WERI-Rb-1 (cell line): Measurements from ENCODE around the gene GP5.

Source experiments
- DNase-seq: peaks from one replicate; pipeline ENCODE4 v3.0.0-alpha.2; 2020
- H3K27ac ChIP-seq: fragments of 250-450 bp; sonication (Bioruptor Pico); 2 replicates; pipeline ENCODE4 v1.5.1; 2020; ENCODE audit warnings: mild to moderate bottlenecking, moderate library complexity
- H3K27me3 ChIP-seq: fragments of 250-450 bp; sonication (Bioruptor Pico); 2 replicates; pipeline ENCODE4 v1.5.1; 2021; ENCODE audit warnings: mild to moderate bottlenecking, low read depth, moderate library complexity; ENCODE audit not compliant: insufficient read depth, severe bottlenecking
- H3K36me3 ChIP-seq: fragments of 250-450 bp; sonication (Bioruptor Pico); 2 replicates; pipeline ENCODE4 v1.5.1; 2020; ENCODE audit warnings: mild to moderate bottlenecking, moderate library complexity
- H3K4me3 ChIP-seq: 2 replicates; pipeline ENCODE4 v1.5.1; 2011; ENCODE audit warnings: low read depth, mild to moderate bottlenecking, control low read depth, low read length
- H3K9me3 ChIP-seq: fragments of 250-450 bp; sonication (Bioruptor Pico); 2 replicates; pipeline ENCODE4 v1.5.1; 2021; ENCODE audit warnings: mild to moderate bottlenecking, moderate library complexity; ENCODE audit not compliant: severe bottlenecking
- TF ChIP-seq, protein P1 (sequence below): IDR thresholded peaks from 2 replicates; pipeline ENCODE4 v1.5.1; 2011; ENCODE audit warnings: low read depth, mild to moderate bottlenecking, control low read depth, inconsistent platforms, low read length

GP5 gene

DNA sequence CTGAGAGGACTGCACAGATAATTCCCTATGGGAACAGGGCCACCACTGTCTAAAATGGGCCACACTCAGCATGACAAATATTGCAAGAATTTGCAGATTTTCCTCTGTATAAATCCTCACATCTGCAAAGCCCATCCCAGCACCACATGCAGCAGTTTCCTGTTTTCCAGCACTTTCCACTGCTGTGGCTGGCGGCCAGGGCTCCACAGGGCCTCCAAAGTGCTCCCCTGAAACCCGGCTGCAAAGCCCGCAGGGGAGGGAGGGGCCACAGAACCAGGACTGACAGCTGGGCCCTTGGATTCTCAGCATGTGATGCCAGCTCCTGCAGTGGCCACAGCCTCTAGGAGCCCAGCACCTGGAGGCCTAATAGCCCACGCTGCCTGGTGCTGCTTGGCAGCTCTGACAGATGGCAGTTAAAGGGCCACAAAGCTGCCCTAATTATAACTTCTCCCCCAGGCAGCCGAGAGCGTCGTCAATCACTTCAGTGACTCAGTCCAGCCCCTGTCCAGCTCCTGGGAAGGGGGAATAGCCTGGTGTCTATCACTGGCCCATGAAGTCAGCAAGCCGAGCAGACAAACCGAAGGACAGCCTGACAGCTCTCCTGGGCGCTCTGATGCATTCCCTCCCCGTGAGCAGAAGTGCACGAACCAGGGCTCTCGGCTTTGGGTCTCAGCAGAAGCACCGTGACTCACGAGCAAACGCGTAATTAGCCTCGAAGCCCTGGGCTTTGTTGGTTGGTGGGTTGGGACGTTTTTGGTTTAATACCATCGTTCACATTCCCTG lies 34.2 kb downstream of the GP5 start:
- peak; percentile 36 for DNase-seq
- Histone ChIP-seq H3K27me3 (no peaks in the 10 kb centered on the region), H3K27ac (no peak overlapping the region), H3K4me3 (no peak overlapping the region), H3K9me3 (no peaks in the 10 kb centered on the region), H3K36me3 (no peaks in the 10 kb centered on the region)
- TF ChIP-seq, protein P1, sequence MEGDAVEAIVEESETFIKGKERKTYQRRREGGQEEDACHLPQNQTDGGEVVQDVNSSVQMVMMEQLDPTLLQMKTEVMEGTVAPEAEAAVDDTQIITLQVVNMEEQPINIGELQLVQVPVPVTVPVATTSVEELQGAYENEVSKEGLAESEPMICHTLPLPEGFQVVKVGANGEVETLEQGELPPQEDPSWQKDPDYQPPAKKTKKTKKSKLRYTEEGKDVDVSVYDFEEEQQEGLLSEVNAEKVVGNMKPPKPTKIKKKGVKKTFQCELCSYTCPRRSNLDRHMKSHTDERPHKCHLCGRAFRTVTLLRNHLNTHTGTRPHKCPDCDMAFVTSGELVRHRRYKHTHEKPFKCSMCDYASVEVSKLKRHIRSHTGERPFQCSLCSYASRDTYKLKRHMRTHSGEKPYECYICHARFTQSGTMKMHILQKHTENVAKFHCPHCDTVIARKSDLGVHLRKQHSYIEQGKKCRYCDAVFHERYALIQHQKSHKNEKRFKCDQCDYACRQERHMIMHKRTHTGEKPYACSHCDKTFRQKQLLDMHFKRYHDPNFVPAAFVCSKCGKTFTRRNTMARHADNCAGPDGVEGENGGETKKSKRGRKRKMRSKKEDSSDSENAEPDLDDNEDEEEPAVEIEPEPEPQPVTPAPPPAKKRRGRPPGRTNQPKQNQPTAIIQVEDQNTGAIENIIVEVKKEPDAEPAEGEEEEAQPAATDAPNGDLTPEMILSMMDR = no peak

DNA sequence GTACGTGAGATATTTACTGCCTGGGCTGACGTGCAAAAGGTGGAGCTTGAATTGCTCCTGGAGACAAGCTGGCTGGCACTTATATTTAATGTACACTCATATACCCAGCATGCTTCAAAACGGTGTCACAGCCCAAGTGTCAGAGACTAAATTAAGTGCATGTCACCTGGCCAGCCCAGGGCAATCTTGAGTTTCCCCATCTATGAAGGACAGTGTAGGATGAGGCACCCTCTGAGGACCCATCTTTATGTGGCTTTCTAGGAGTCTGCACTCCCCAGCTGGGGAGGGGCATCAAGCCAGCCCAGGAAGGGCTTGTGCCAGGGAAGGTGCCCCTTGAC lies 34.8 kb downstream of the GP5 start:
- Histone ChIP-seq H3K9me3 (no peaks in the 10 kb centered on the region), H3K4me3 (no peak overlapping the region), H3K27ac (no peak overlapping the region), H3K36me3 (no peaks in the 10 kb centered on the region), H3K27me3 (no peaks in the 10 kb centered on the region)
- DNase-seq = no peak
- TF ChIP-seq, protein P1 = no peak

DNA sequence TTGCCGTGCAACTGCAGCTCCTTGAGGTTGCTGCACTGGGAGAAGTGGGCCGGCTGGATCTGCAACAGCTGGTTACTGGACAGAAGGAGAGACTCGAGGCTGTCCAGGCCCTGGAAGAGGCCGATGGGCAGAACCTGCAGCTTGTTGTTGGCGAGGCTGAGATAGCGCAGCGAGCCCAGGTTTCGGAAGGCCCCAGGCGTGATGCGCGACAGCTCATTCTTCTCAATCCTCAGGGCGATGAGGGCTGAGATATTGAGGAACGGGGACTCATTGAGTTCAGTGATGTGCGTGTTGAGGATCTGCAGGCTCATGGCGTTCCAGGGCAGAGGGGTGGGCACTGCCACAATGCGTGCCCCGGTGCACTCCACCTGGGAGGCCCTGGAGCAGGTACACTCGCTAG lies 38.5 kb downstream of the GP5 start:
- no peaks in the 10 kb centered on the region for H3K36me3 ChIP-seq
- no peak overlapping the region for H3K4me3 ChIP-seq
- DNase-seq = no peak
- H3K9me3 ChIP-seq = no peaks in the 10 kb centered on the region
- TF ChIP-seq, protein P1 = no peak
- H3K27me3 ChIP-seq = no peaks in the 10 kb centered on the region
- no peak overlapping the region for H3K27ac ChIP-seq

DNA sequence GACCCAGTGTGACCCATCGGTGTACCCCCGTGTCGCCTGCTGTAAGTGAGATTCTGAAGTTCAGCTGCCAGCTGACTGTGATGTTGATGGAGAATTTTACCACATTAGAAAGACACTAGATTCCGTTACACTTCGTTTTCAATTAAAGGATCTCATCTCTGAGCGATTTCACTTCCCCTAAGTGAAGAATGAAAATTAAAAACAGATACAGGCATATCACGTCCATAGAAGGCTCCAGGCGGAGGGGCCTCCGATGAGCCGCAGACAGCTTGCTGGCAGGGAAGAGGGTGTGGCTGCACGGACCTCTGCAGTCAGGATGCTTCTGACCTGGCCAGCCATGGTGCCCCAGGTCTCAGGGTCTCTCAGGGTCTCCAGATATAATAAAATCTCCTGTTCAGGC lies 41.4 kb downstream of the GP5 start:
- TF ChIP-seq, protein P1 = no peak
- Histone ChIP-seq H3K27me3 (no peaks in the 10 kb centered on the region), H3K27ac (no peak overlapping the region), H3K9me3 (no peaks in the 10 kb centered on the region), H3K36me3 (no peaks in the 10 kb centered on the region), H3K4me3 (no peak overlapping the region)
- no peak for DNase-seq

DNA sequence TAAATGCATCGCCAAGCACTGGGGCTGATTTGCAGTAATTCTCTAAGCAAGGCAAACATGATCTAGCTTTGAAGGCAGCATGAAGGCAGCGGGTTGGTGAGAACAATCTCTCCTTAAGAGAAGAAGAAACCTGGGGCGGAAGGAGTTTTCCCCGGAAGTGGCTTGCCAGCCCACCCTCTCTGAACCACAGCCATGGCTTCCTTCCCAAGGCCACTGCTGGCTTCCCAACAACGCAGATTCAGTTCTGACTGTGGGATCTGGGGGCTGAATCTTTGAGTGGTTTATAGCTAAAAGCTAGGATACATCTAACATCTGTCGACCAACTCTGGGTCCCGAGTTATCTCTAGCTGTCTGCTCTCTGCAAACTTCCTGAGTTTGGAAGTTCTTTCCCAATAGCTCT lies 43.7 kb downstream of the GP5 start:
- no peak overlapping the region for H3K4me3 ChIP-seq
- H3K27ac ChIP-seq = no peak overlapping the region
- H3K9me3 ChIP-seq = no peaks in the 10 kb centered on the region
- no peaks in the 10 kb centered on the region for H3K36me3 ChIP-seq
- H3K27me3 ChIP-seq = no peaks in the 10 kb centered on the region
- TF ChIP-seq, protein P1 = no peak
- DNase-seq = no peak

DNA sequence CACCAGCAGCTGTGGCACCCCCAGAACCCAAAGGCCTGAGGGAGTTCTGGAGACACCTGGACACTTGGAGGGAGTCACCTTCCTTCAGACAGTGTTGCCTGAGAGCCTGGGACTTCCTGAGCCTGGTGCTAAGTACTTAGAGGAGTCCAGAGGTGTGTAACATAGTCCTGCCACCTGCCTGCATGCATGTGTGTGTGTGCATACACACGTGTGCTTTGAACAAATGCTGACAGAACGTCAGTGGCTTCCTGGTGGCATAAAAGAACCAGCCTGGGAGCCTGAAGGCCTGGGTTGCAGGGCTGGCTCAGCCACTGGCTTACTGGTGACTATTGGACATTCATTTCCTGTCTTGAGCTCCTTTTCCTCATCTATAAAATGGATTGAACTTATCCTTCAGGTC lies 44.8 kb downstream of the GP5 start:
- DNase-seq = no peak
- Histone ChIP-seq H3K27me3 (no peaks in the 10 kb centered on the region), H3K9me3 (no peaks in the 10 kb centered on the region), H3K4me3 (no peak overlapping the region), H3K27ac (no peak overlapping the region), H3K36me3 (no peaks in the 10 kb centered on the region)
- TF ChIP-seq, protein P1 = no peak
